ENCODE measurements around the gene KL.

KL gene

GRCh38 chr13:32976912-32977311 lies 39.3 kb upstream of the KL start:
- TF ChIP-seq KLF16 (tag by site-specific recombination; IDR thresholded peaks at IDR 0.05), result no peak
- no peak for TF ChIP-seq PRDM2 (tag by site-specific recombination; IDR thresholded peaks at IDR 0.05; ENCODE audit: borderline replicate concordance)
- TF ChIP-seq ZNF785 (tag by site-specific recombination; IDR thresholded peaks at IDR 0.05), result no peak
- no peak for TF ChIP-seq ZNF274 (IDR thresholded peaks at IDR 0.05; ENCODE audit: low read length)
- no peak for TF ChIP-seq ZNF274 (tag by site-specific recombination; IDR thresholded peaks at IDR 0.05; ENCODE audit: borderline replicate concordance)
- TF ChIP-seq REPIN1 (tag by site-specific recombination; IDR thresholded peaks at IDR 0.05; ENCODE audit: low read depth), result no peak
- TF ChIP-seq BCL11A (tag by site-specific recombination; IDR thresholded peaks at IDR 0.05; ENCODE audit: low read depth), result no peak
- no peak for TF ChIP-seq ZNF211 (tag by site-specific recombination; IDR thresholded peaks at IDR 0.05; ENCODE audit: low read depth)
- TF ChIP-seq ZNF623 (tag by site-specific recombination; IDR thresholded peaks at IDR 0.05), result no peak
- TF ChIP-seq ZNF155 (tag by site-specific recombination; IDR thresholded peaks at IDR 0.05), result no peak
- TF ChIP-seq REST (tag by site-specific recombination; IDR thresholded peaks at IDR 0.05), result no peak
- TF ChIP-seq ZNF501 (tag by site-specific recombination; IDR thresholded peaks at IDR 0.05), result no peak
- TF ChIP-seq ZNF585B (tag by site-specific recombination; IDR thresholded peaks at IDR 0.05), result no peak
- H3K4me3 ChIP-seq (ENCODE audit: low read depth, low read length), result no peak overlapping the region
- H3K9me3 ChIP-seq (ENCODE audit: control insufficient read depth, insufficient read depth, low read depth, low read length), result no peaks in the 10 kb centered on the region
- H3K36me3 ChIP-seq (ENCODE audit: control insufficient read depth in 2 of 2, insufficient read depth in 1 of 2, low read length in 2 of 2), result no peaks in the 10 kb centered on the region; a peak in 1 of 3 replicates
- CTCF ChIA-PET, result no interaction called here
- H3K4me1 ChIP-seq (ENCODE audit: control insufficient read depth, insufficient read depth, low read length), result no peaks in the 10 kb centered on the region
- H3K27ac ChIP-seq (ENCODE audit: extremely low read depth, low read depth, low read length), result no peak overlapping the region
- POLR2A ChIA-PET, result no interaction called here

GRCh38 chr13:32977321-32977720 lies 38.9 kb upstream of the KL start:
- CTCF ChIA-PET, result no interaction called here
- no peak overlapping the region for H3K27ac ChIP-seq (ENCODE audit: extremely low read depth, low read depth, low read length)
- no peaks in the 10 kb centered on the region; a peak in 1 of 3 replicates for H3K36me3 ChIP-seq (ENCODE audit: control insufficient read depth in 2 of 2, insufficient read depth in 1 of 2, low read length in 2 of 2)
- POLR2A ChIA-PET, result no interaction called here
- no peak for TF ChIP-seq PBX3 (CRISPR knock-in tag; IDR thresholded peaks at IDR 0.05)
- TF ChIP-seq ZBTB11 (tag by site-specific recombination; conservative IDR thresholded peaks at IDR 0.05; ENCODE audit: low read depth), result no peak
- TF ChIP-seq KLF1 (tag by site-specific recombination; IDR thresholded peaks at IDR 0.05), result no peak
- peak; percentile 95 for TF ChIP-seq ZSCAN4 (tag by site-specific recombination; IDR thresholded peaks at IDR 0.05)
- TF ChIP-seq ZNF157 (tag by site-specific recombination; IDR thresholded peaks at IDR 0.05), result 0 out of 2 replicates have a peak, but pooled peaks have one; percentile 16
- TF ChIP-seq ZNF707 (tag by site-specific recombination; IDR thresholded peaks at IDR 0.05), result no peak
- no peaks in the 10 kb centered on the region for H3K4me1 ChIP-seq (ENCODE audit: control insufficient read depth, insufficient read depth, low read length)
- no peak overlapping the region for H3K4me3 ChIP-seq (ENCODE audit: low read depth, low read length)
- H3K9me3 ChIP-seq (ENCODE audit: control insufficient read depth, insufficient read depth, low read depth, low read length), result no peaks in the 10 kb centered on the region

Data from HEK293 (cell line).